GM12892 (cell line): ENCODE results near the gene SPRYD4.

Experiments used
- POLR2A ChIP-seq: IDR thresholded peaks from 2 replicates; pipeline ENCODE4 v1.6.1; 2011; ENCODE audit warnings: low read depth, low read length, control low read depth
- POLR2AphosphoS5 ChIP-seq: IDR thresholded peaks from 2 replicates; pipeline ENCODE4 v1.6.1; 2011; ENCODE audit warnings: low read depth, low read length, control low read depth
- TAF1 ChIP-seq: IDR thresholded peaks from 2 replicates; pipeline ENCODE4 v1.6.1; 2011; ENCODE audit warnings: low read depth, mild to moderate bottlenecking, control low read depth, low read length, borderline replicate concordance

DNA sequence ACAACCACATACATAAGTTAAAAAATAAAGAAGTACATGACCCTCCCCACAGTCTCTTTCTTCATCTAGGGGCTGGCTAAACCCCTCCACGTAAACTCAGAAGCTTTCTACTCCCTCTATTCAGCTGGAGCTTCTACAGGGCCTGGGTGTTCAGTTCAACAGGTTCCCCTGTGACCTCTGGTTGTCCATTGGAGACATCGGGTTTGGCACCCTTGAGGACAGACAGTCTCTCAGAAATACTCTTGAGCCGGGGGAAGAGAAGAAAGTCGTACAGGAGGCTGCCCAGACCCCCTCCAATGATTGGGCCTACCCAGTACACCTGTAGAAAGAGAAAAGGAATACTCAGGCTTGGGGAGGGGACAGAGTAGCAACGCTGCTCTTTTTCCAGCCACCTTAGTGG lies 17.2 kb upstream of the SPRYD4 start:
- TF ChIP-seq POLR2A (no peak), POLR2AphosphoS5 (no peak), TAF1 (no peak)
